ENCODE measurements around the gene CDIP1. TPM values are rescaled to one million over a fixed set of nuclear protein-coding genes. Genes with fewer than 3 reads are reported as not detected.
A peak's percentile ranks its signal among the peaks of the same experiment; 100 is the strongest.

Gene CDIP1
- total and polyA plus RNA-seq, 5 experiments from 2014 or later = 18.2 to 25.5 (median 25.0) TPM

- peaks cover 29 to 70% (median 62%) of the 10 kb centered on the region in 4 donors for H3K4me1 Mint-ChIP-seq
- H3K9me3 Mint-ChIP-seq = no peaks in the 10 kb centered on the region
- DNase-seq (no peak), ATAC-seq (no peak)
- H3K27me3 Mint-ChIP-seq = no peaks in the 10 kb centered on the region
- H3K36me3 Mint-ChIP-seq = peaks cover 0 to 75% (median 12%) of the 10 kb centered on the region in 3 donors
- H3K27ac Mint-ChIP-seq = peak overlapping the region in 9 of 10 donors; percentile 12 to 93 (median 76)
- H3K4me3 Mint-ChIP-seq = peak overlapping the region in 1 of 10 donors; percentile 16
- POLR2A ChIA-PET = interaction anchor here (15.5 kb wide), 1 partner anchor 35 kb away, joined by 324 read pairs; the partner anchor contains the start of genes HMOX2 and NMRAL1
Observed at GRCh38 chr16:4510747-4511426, 27.7 kb downstream of the CDIP1 start.

DNA sequence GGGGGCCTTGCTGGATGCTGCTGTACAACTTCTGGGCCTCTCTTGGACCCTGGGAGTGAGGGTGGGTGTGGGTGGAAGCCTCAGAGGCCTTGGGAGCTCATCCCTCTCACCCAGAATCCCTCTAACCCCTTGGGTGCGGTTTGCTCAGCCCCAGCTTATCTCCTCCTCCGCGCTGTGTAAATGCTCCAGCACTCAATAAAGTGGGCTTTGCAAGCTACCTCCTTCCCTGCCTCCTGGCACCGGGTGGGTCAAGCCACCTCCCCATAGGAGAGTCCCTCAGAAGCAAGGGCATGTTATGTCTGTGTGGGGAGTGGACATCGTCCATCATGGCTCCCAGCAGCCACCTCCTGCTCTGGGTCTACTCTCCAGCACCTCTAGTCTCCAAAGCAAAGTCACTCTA is 28.4 kb downstream of the CDIP1 start:
- Mint-ChIP-seq H3K4me3 (no peak overlapping the region), H3K27ac (peak overlapping the region in 9 of 10 donors; percentile 22 to 93 (median 81))
- POLR2A ChIA-PET = interaction anchor here (0.6 to 15.5 kb wide), 4 partner anchors 15 to 98 kb away, joined by 3 to 324 read pairs (median 106); partner anchors contain the start of genes HMOX2 and NMRAL1

GRCh38 chr16:4509420-4509819 is 29.2 kb downstream of the CDIP1 start:
- no peak for DNase-seq
- POLR2A ChIA-PET = interaction anchor here (0.6 to 15.5 kb wide), 5 partner anchors 15 to 98 kb away, joined by 3 to 324 read pairs (median 4); partner anchors contain the start of genes HMOX2 and NMRAL1
- no peaks in the 10 kb centered on the region for H3K27me3 Mint-ChIP-seq
- peaks cover 0 to 73% (median 12%) of the 10 kb centered on the region in 3 donors for H3K36me3 Mint-ChIP-seq
- no peaks in the 10 kb centered on the region for H3K9me3 Mint-ChIP-seq
- H3K4me1 Mint-ChIP-seq = peaks cover 26 to 70% (median 61%) of the 10 kb centered on the region in 4 donors
- no peak overlapping the region for H3K4me3 Mint-ChIP-seq
- ATAC-seq = no peak
- H3K27ac Mint-ChIP-seq = peak overlapping the region in 7 of 10 donors; percentile 13 to 93 (median 83)

More for the DNA sequence above, 28.4 kb downstream of the CDIP1 start:
- peaks cover 0 to 76% (median 12%) of the 10 kb centered on the region in 3 donors for H3K36me3 Mint-ChIP-seq
- no peaks in the 10 kb centered on the region for H3K9me3 Mint-ChIP-seq
- H3K4me1 Mint-ChIP-seq = peaks cover 28 to 70% (median 62%) of the 10 kb centered on the region in 4 donors
- H3K27me3 Mint-ChIP-seq = no peaks in the 10 kb centered on the region
- ATAC-seq = no peak
- DNase-seq = no peak

- ATAC-seq (no peak), DNase-seq (no peak)
- Mint-ChIP-seq H3K4me1 (peaks cover 29 to 70% (median 59%) of the 10 kb centered on the region in 4 donors), H3K27ac (peak overlapping the region in 7 of 10 donors; percentile 34 to 100 (median 84)), H3K36me3 (peaks cover 0 to 73% (median 12%) of the 10 kb centered on the region in 3 donors), H3K4me3 (no peak overlapping the region), H3K9me3 (no peaks in the 10 kb centered on the region), H3K27me3 (no peaks in the 10 kb centered on the region)
- POLR2A ChIA-PET = interaction anchor here (0.6 to 15.5 kb wide), 3 partner anchors 9 to 33 kb away, joined by 3 to 324 read pairs (median 207); partner anchors contain the start of genes HMOX2 and NMRAL1
Observed at GRCh38 chr16:4508806-4509205, 29.8 kb downstream of the CDIP1 start.

GRCh38 chr16:4507588-4508345 is 30.8 kb downstream of the CDIP1 start:
- Mint-ChIP-seq H3K4me3 (no peak overlapping the region), H3K27ac (peak overlapping the region; percentile 95 to 100 (median 99)), H3K27me3 (no peaks in the 10 kb centered on the region), H3K9me3 (no peaks in the 10 kb centered on the region), H3K4me1 (peaks cover 34 to 72% (median 63%) of the 10 kb centered on the region in 4 donors), H3K36me3 (peaks cover 0 to 66% (median 12%) of the 10 kb centered on the region in 3 donors)
- POLR2A ChIA-PET = interaction anchor here (0.7 to 15.5 kb wide), 9 partner anchors 7 to 94 kb away, joined by 3 to 324 read pairs (median 3); partner anchors contain the start of genes HMOX2 and NMRAL1
- no peak for ATAC-seq
- DNase-seq = no peak

GRCh38 chr16:4506450-4506849 is 32.1 kb downstream of the CDIP1 start:
- Mint-ChIP-seq H3K27ac (peak overlapping the region; percentile 95 to 100 (median 99)), H3K4me1 (peaks cover 36 to 70% (median 65%) of the 10 kb centered on the region in 4 donors), H3K9me3 (no peaks in the 10 kb centered on the region), H3K36me3 (peaks cover 0 to 54% (median 9%) of the 10 kb centered on the region in 3 donors), H3K27me3 (no peaks in the 10 kb centered on the region), H3K4me3 (peak overlapping the region; percentile 64 to 87 (median 80))
- ATAC-seq (peak; percentile 27 to 33), DNase-seq (peak in 9 of 10 donors; percentile 44 to 78 (median 58))
- POLR2A ChIA-PET = interaction anchor here (1.0 to 15.5 kb wide), 11 partner anchors 8 to 118 kb away, joined by 3 to 324 read pairs (median 12); partner anchors contain the start of genes CORO7, HMOX2, MGRN1 and NMRAL1

GRCh38 chr16:4505356-4506147 is 33.0 kb downstream of the CDIP1 start:
- peaks cover 35 to 76% (median 67%) of the 10 kb centered on the region in 4 donors for H3K4me1 Mint-ChIP-seq
- no peaks in the 10 kb centered on the region for H3K9me3 Mint-ChIP-seq
- H3K36me3 Mint-ChIP-seq = peaks cover 0 to 45% (median 7%) of the 10 kb centered on the region in 3 donors
- POLR2A ChIA-PET = interaction anchor here (0.7 to 15.5 kb wide), 15 partner anchors 9 to 119 kb away, joined by 3 to 324 read pairs (median 11); partner anchors contain the start of genes CDIP1, CORO7, HMOX2 and MGRN1
- peak overlapping the region; percentile 64 to 87 (median 80) for H3K4me3 Mint-ChIP-seq
- no peaks in the 10 kb centered on the region for H3K27me3 Mint-ChIP-seq
- peak overlapping the region; percentile 95 to 100 (median 99) for H3K27ac Mint-ChIP-seq
- ATAC-seq (peak; percentile 87 to 90), DNase-seq (peak; percentile 58 to 95 (median 83))

DNA sequence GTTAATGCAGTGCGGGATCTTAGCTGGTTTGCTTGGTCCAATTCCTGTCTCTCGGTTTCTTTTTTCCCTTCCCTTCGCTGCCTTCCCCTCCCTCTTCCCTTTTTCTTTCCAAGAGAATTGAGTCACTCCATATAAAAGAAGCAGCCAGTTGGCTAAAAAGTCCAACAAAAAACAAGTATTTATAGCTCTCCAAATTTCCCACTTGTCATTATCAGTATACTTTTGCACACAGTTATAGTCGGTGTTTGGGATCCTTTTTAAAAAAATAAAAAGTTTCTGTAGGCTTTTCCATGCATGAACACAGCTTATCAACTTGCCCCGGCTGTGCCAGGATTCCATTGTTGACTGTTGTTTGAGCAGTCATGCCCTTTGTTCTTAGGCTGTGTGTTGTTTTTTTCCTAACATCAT is 37.5 kb downstream of the CDIP1 start:
- no peaks in the 10 kb centered on the region for H3K27me3 Mint-ChIP-seq
- no peaks in the 10 kb centered on the region for H3K9me3 Mint-ChIP-seq
- ATAC-seq (no peak), DNase-seq (no peak)
- peak overlapping the region in 7 of 10 donors; percentile 59 to 82 (median 70) for H3K4me3 Mint-ChIP-seq
- peaks cover 0 to 31% (median 0%) of the 10 kb centered on the region in 3 donors for H3K36me3 Mint-ChIP-seq
- peak overlapping the region in 9 of 10 donors; percentile 87 to 100 (median 94) for H3K27ac Mint-ChIP-seq
- peaks cover 52 to 95% (median 92%) of the 10 kb centered on the region in 4 donors for H3K4me1 Mint-ChIP-seq
- POLR2A ChIA-PET = interaction anchor here (0.9 to 15.5 kb wide), 5 partner anchors 8 to 193 kb away, joined by 4 to 324 read pairs (median 13); partner anchors contain the start of genes HMOX2, NMRAL1 and NUDT16L1

- peaks cover 0 to 36% (median 0%) of the 10 kb centered on the region in 3 donors for H3K36me3 Mint-ChIP-seq
- DNase-seq (no peak), ATAC-seq (no peak)
- POLR2A ChIA-PET = interaction anchor here (0.9 to 15.5 kb wide), 4 partner anchors 9 to 37 kb away, joined by 3 to 324 read pairs (median 105); partner anchors contain the start of genes HMOX2 and NMRAL1
- H3K4me3 Mint-ChIP-seq = peak overlapping the region in 3 of 10 donors; percentile 1 to 62 (median 60)
- peaks cover 50 to 95% (median 92%) of the 10 kb centered on the region in 4 donors for H3K4me1 Mint-ChIP-seq
- H3K27me3 Mint-ChIP-seq = no peaks in the 10 kb centered on the region
- peak overlapping the region; percentile 70 to 100 (median 90) for H3K27ac Mint-ChIP-seq
- H3K9me3 Mint-ChIP-seq = no peaks in the 10 kb centered on the region
Observed at GRCh38 chr16:4500272-4500671, 38.3 kb downstream of the CDIP1 start.

DNA sequence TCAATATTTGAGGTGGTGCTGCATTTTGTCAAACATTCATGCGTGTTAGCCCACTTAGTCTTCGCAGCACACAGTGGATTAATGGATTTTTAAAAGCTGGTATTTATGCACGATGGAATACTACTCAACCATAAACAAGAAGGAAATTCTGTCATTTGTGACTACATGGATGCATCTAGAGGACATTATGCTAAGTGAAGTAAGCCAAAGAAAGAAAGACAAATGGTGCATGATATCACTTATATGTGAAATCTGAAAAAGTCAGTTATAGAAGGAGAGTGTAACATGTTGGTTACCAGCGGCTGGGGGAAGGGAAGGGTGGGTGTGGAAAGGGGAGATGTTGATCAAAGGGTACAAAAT is 39.4 kb downstream of the CDIP1 start:
- no peaks in the 10 kb centered on the region for H3K27me3 Mint-ChIP-seq
- H3K9me3 Mint-ChIP-seq = no peaks in the 10 kb centered on the region
- peaks cover 0 to 36% (median 0%) of the 10 kb centered on the region in 3 donors for H3K36me3 Mint-ChIP-seq
- H3K4me1 Mint-ChIP-seq = peaks cover 53 to 96% (median 94%) of the 10 kb centered on the region in 4 donors
- H3K27ac Mint-ChIP-seq = peak overlapping the region; percentile 7 to 99 (median 74)
- ATAC-seq = no peak
- H3K4me3 Mint-ChIP-seq = peak overlapping the region in 6 of 10 donors; percentile 10 to 69 (median 30)
- POLR2A ChIA-PET = interaction anchor here (14.9 to 15.5 kb wide), 2 partner anchors 13 to 24 kb away, joined by 207 to 324 read pairs; partner anchors contain the start of genes HMOX2 and NMRAL1
- no peak for DNase-seq
